Trophoblast cell (in vitro differentiated cells and primary cell): ENCODE measurements around the gene SAMD7.
A peak's percentile ranks its signal among the peaks of the same experiment; 100 is the strongest.

Source experiments
- DNase-seq, 2 donors: peaks; one replicate each; pipeline ENCODE4 v3.0.0-alpha.2; 2016
- H2AFZ ChIP-seq: 2 replicates; pipeline ENCODE4 v1.6.1; 2013; ENCODE audit warnings: low read length, moderate library complexity, mild to moderate bottlenecking; ENCODE audit not compliant: insufficient read depth, poor library complexity
- H2AK5ac ChIP-seq: 2 replicates; pipeline ENCODE4 v1.6.1; 2013; ENCODE audit warnings: mild to moderate bottlenecking, low read length
- H2BK120ac ChIP-seq: 2 replicates; pipeline ENCODE4 v1.6.1; 2013; ENCODE audit warnings: low read length, mild to moderate bottlenecking, moderate library complexity; ENCODE audit not compliant: insufficient read depth, poor library complexity
- H2BK12ac ChIP-seq: 2 replicates; pipeline ENCODE4 v1.6.1; 2013; ENCODE audit warnings: mild to moderate bottlenecking, low read length, moderate library complexity
- H2BK5ac ChIP-seq: 2 replicates; pipeline ENCODE4 v1.6.1; 2013; ENCODE audit warnings: low read length, low read depth, moderate library complexity, mild to moderate bottlenecking; ENCODE audit not compliant: poor library complexity
- H3K14ac ChIP-seq: 2 replicates; pipeline ENCODE4 v1.6.1; 2013; ENCODE audit warnings: mild to moderate bottlenecking, low read length
- H3K18ac ChIP-seq: 2 replicates; pipeline ENCODE4 v1.6.1; 2013; ENCODE audit warnings: mild to moderate bottlenecking, low read length
- H3K23ac ChIP-seq: 2 replicates; pipeline ENCODE4 v1.6.1; 2013; ENCODE audit warnings: low read length
- H3K27ac ChIP-seq: 2 replicates; pipeline ENCODE4 v1.5.1; 2013; ENCODE audit warnings: low read depth, mild to moderate bottlenecking, inconsistent platforms, low read length, moderate library complexity
- H3K27me3 ChIP-seq: 2 replicates; pipeline ENCODE4 v1.6.1; 2013; ENCODE audit warnings: inconsistent platforms, mild to moderate bottlenecking, low read length, moderate library complexity; ENCODE audit not compliant: insufficient read depth
- H3K36me3 ChIP-seq, 2 experiments: 1 replicate in 1 of 2; 2 replicates in 1 of 2; pipeline ENCODE4 v1.6.1; 2013; ENCODE audit warnings: low read length in 2 of 2, mild to moderate bottlenecking in 2 of 2, moderate library complexity in 1 of 2; ENCODE audit not compliant: insufficient read depth in 2 of 2, control insufficient read depth in 1 of 2
- H3K4ac ChIP-seq: 2 replicates; pipeline ENCODE4 v1.6.1; 2013; ENCODE audit warnings: low read depth, mild to moderate bottlenecking, low read length, moderate library complexity
- H3K4me1 ChIP-seq, 2 experiments: 1 replicate in 1 of 2; 2 replicates in 1 of 2; pipeline ENCODE4 v1.6.1; 2013; ENCODE audit warnings: low read length in 2 of 2, mild to moderate bottlenecking in 2 of 2, moderate library complexity in 1 of 2; ENCODE audit not compliant: insufficient read depth in 2 of 2, control insufficient read depth in 1 of 2
- H3K4me2 ChIP-seq: 2 replicates; pipeline ENCODE4 v1.6.1; 2013; ENCODE audit warnings: inconsistent platforms, mild to moderate bottlenecking, low read length, moderate library complexity
- H3K4me3 ChIP-seq: 2 replicates; pipeline ENCODE4 v1.5.1; 2013; ENCODE audit warnings: mild to moderate bottlenecking, low read depth, low read length, inconsistent platforms
- H3K79me1 ChIP-seq: one replicate; pipeline ENCODE4 v1.6.1; 2013; ENCODE audit warnings: low read length
- H3K79me2 ChIP-seq: 2 replicates; pipeline ENCODE4 v1.6.1; 2013; ENCODE audit warnings: low read length, mild to moderate bottlenecking; ENCODE audit not compliant: control insufficient read depth, insufficient read depth, poor library complexity
- H3K9ac ChIP-seq: 2 replicates; pipeline ENCODE4 v1.6.1; 2013; ENCODE audit warnings: mild to moderate bottlenecking, low read length
- H3K9me3 ChIP-seq: 2 replicates; pipeline ENCODE4 v1.6.1; 2013; ENCODE audit warnings: low read depth, mild to moderate bottlenecking, control low read depth, inconsistent platforms, low read length; ENCODE audit not compliant: insufficient read depth
- H4K12ac ChIP-seq: 2 replicates; pipeline ENCODE4 v1.6.1; 2013; ENCODE audit warnings: low read depth, mild to moderate bottlenecking, low read length, moderate library complexity
- H4K8ac ChIP-seq: 2 replicates; pipeline ENCODE4 v1.6.1; 2013; ENCODE audit warnings: low read depth, mild to moderate bottlenecking, low read length, moderate library complexity
- H4K91ac ChIP-seq: one replicate; pipeline ENCODE4 v1.6.1; 2013; ENCODE audit warnings: low read depth, mild to moderate bottlenecking, low read length, moderate library complexity
- WGBS: extraction: QIAGEN DNeasy Blood & Tissue Kit; methylation state at CpG from one replicate; pipeline ENCODE4 v1.1.7; 2013; ENCODE audit warnings: missing lambda C conversion rate; ENCODE audit not compliant: insufficient read length, insufficient coverage; ENCODE audit errors: extremely low coverage; 5-methylcytosine and 5-hydroxymethylcytosine counted together

SAMD7 gene

GRCh38 chr3:169966428-169966950, 55.1 kb downstream of the SAMD7 start, which contains the start of gene SEC62:
SEC62 (plus strand) TSS chr3:169966807; CDS start chr3:169966823, 16 bp downstream.
- H2BK12ac ChIP-seq, result no peak within 1 kb of the TSS
- no peak within 1 kb of the TSS for H3K23ac ChIP-seq
- no peak within 1 kb of the TSS for H2AK5ac ChIP-seq
- peaks cover 6% of the 10 kb centered on the region for H3K79me1 ChIP-seq
- H3K27me3 ChIP-seq, result no peaks in the 10 kb centered on the region
- H4K8ac ChIP-seq, result peak within 1 kb of the TSS; percentile 80
- H3K9me3 ChIP-seq, result no peaks in the 10 kb centered on the region
- H3K4me2 ChIP-seq, result peak within 1 kb of the TSS; percentile 75
- peak within 1 kb of the TSS; percentile 22 for H3K27ac ChIP-seq
- H2BK5ac ChIP-seq, result no peak within 1 kb of the TSS
- peak within 1 kb of the TSS; percentile 69 for H2AFZ ChIP-seq
- peak within 1 kb of the TSS; percentile 88 for H3K18ac ChIP-seq
- H3K4ac ChIP-seq, result peak within 1 kb of the TSS; percentile 28
- DNase-seq, result peak; percentile 80 to 94
- H3K14ac ChIP-seq, result peak within 1 kb of the TSS; percentile 58
- H4K12ac ChIP-seq, result peak within 1 kb of the TSS; percentile 79
- peak within 1 kb of the TSS; percentile 87 for H3K4me3 ChIP-seq
- peaks cover 0 to 2% of the 10 kb centered on the region in 2 experiments for H3K36me3 ChIP-seq
- peak within 1 kb of the TSS; percentile 44 for H2BK120ac ChIP-seq
- no peaks in the 10 kb centered on the region for H3K4me1 ChIP-seq
- H3K79me2 ChIP-seq, result peaks cover 12% of the 10 kb centered on the region
- WGBS, result no CpG with 5 or more reads among the region's 37 CpGs
- peak within 1 kb of the TSS; percentile 86 for H3K9ac ChIP-seq
- peak within 1 kb of the TSS; percentile 77 for H4K91ac ChIP-seq

- peak overlapping the region; percentile 58 for H3K14ac ChIP-seq
- DNase-seq, result peak; percentile 24 to 43
- H4K8ac ChIP-seq, result peak overlapping the region; percentile 27
- no peak overlapping the region for H3K23ac ChIP-seq
- WGBS, result no CpG with 5 or more reads among the region's 44 CpGs
- H3K79me1 ChIP-seq, result peaks cover 6% of the 10 kb centered on the region
- H2BK5ac ChIP-seq, result no peak overlapping the region
- peak overlapping the region; percentile 88 for H3K18ac ChIP-seq
- H3K36me3 ChIP-seq, result peaks cover 0 to 2% of the 10 kb centered on the region in 2 experiments
- H4K91ac ChIP-seq, result peak overlapping the region; percentile 77
- H3K4me1 ChIP-seq, result no peaks in the 10 kb centered on the region
- H3K27me3 ChIP-seq, result no peaks in the 10 kb centered on the region
- H4K12ac ChIP-seq, result peak overlapping the region; percentile 79
- H3K27ac ChIP-seq, result peak overlapping the region; percentile 22
- H3K79me2 ChIP-seq, result peaks cover 13% of the 10 kb centered on the region
- peak overlapping the region; percentile 87 for H3K4me3 ChIP-seq
- H3K4ac ChIP-seq, result peak overlapping the region; percentile 28
- no peak overlapping the region for H2BK12ac ChIP-seq
- H3K9me3 ChIP-seq, result no peaks in the 10 kb centered on the region
- peak overlapping the region; percentile 44 for H2BK120ac ChIP-seq
- H2AFZ ChIP-seq, result peak overlapping the region; percentile 2
- peak overlapping the region; percentile 75 for H3K4me2 ChIP-seq
- H3K9ac ChIP-seq, result peak overlapping the region; percentile 86
- no peak overlapping the region for H2AK5ac ChIP-seq
Measured at GRCh38 chr3:169966951-169967915, 55.9 kb downstream of the SAMD7 start.

- Histone ChIP-seq H2BK12ac (no peak overlapping the region), H4K12ac (no peak overlapping the region), H3K4ac (peak overlapping the region; percentile 89), H3K9me3 (no peaks in the 10 kb centered on the region), H3K79me1 (peaks cover 6% of the 10 kb centered on the region), H2BK120ac (no peak overlapping the region), H3K27me3 (no peaks in the 10 kb centered on the region), H3K18ac (no peak overlapping the region), H3K27ac (no peak overlapping the region), H3K4me2 (no peak overlapping the region), H3K4me1 (no peaks in the 10 kb centered on the region), H3K79me2 (peaks cover 14% of the 10 kb centered on the region), H3K14ac (no peak overlapping the region), H3K36me3 (peaks cover 0 to 2% of the 10 kb centered on the region in 2 experiments), H2AFZ (no peak overlapping the region), H3K23ac (no peak overlapping the region), H4K91ac (no peak overlapping the region), H3K9ac (no peak overlapping the region), H2BK5ac (no peak overlapping the region), H3K4me3 (no peak overlapping the region), H4K8ac (no peak overlapping the region), H2AK5ac (no peak overlapping the region)
- no peak for DNase-seq
- no CpG with 5 or more reads among the region's 2 CpGs for WGBS
Measured at GRCh38 chr3:169968224-169968885, 57.0 kb downstream of the SAMD7 start.
